Keratinocyte (primary cell): ENCODE measurements around the gene OCEL1.

Experiments used
- EZH2 ChIP-seq: IDR thresholded peaks from one replicate; pipeline ENCODE4 v1.6.1; 2012; ENCODE audit warnings: inconsistent platforms, mild to moderate bottlenecking, low read length, moderate library complexity
- TF ChIP-seq, protein P1 (sequence below), 3 experiments: IDR thresholded peaks in 1 of 3; conservative IDR thresholded peaks in 1 of 3; optimal IDR thresholded peaks in 1 of 3; 2 replicates in 2 of 3; 3 replicates in 1 of 3; pipeline versions ENCODE3 to v1.5.1; 2011; ENCODE audit warnings: low read length in 3 of 3, mild to moderate bottlenecking in 3 of 3, moderate library complexity in 2 of 3, control low read depth in 1 of 3, inconsistent platforms in 1 of 3; ENCODE audit not compliant: insufficient read depth in 2 of 3; ENCODE audit errors: extremely low read depth in 1 of 3

GRCh38 chr19:17194608-17195007, 31.4 kb upstream of the OCEL1 start:
- TF ChIP-seq, protein P1, sequence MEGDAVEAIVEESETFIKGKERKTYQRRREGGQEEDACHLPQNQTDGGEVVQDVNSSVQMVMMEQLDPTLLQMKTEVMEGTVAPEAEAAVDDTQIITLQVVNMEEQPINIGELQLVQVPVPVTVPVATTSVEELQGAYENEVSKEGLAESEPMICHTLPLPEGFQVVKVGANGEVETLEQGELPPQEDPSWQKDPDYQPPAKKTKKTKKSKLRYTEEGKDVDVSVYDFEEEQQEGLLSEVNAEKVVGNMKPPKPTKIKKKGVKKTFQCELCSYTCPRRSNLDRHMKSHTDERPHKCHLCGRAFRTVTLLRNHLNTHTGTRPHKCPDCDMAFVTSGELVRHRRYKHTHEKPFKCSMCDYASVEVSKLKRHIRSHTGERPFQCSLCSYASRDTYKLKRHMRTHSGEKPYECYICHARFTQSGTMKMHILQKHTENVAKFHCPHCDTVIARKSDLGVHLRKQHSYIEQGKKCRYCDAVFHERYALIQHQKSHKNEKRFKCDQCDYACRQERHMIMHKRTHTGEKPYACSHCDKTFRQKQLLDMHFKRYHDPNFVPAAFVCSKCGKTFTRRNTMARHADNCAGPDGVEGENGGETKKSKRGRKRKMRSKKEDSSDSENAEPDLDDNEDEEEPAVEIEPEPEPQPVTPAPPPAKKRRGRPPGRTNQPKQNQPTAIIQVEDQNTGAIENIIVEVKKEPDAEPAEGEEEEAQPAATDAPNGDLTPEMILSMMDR (optimal IDR thresholded peaks at IDR 0.05 in 1 of 3, IDR thresholded peaks at IDR 0.05 in 1 of 3, conservative IDR thresholded peaks at IDR 0.05 in 1 of 3; ENCODE audit: extremely low read depth in 1 of 3, insufficient read depth in 2 of 3, low read length in 3 of 3), result no peak
- no peak for TF ChIP-seq EZH2
